PC-3 (cell line): ENCODE results near the gene SHISAL2B. TPM values are rescaled to one million over a fixed set of nuclear protein-coding genes. Genes with fewer than 3 reads are reported as not detected.

Experiments
- ATAC-seq: fragments of 200-7000 bp; cut with Tn5 transposase; 2 replicates; pipeline ENCODE4 v1.9.1; 2020; ENCODE audit warnings: mild to moderate bottlenecking, moderate library complexity
- BruUV-seq: library from RNA; stranded (reverse); fragments of 400-500 nt; replicated peaks from 2 replicates; lab custom pipeline; 2021; lab: Mats Ljungman, UMichigan
- CTCF ChIA-PET: fragments of 300-600 bp; sonication (Branson Sonifier 250); formaldehyde crosslinking; loops from one replicate; lab custom pipeline; 2022; ENCODE audit warnings: antibody characterized with exemption; lab: Charles Lee
- POLR2A ChIA-PET: fragments of 300-600 bp; sonication (Branson Sonifier 250); formaldehyde crosslinking; loops from one replicate; lab custom pipeline; 2022; ENCODE audit warnings: antibody characterized with exemption; ENCODE audit not compliant: unreplicated experiment; lab: Charles Lee
- DNase-seq: peaks from one replicate; pipeline ENCODE4 v3.0.0-alpha.2; 2015
- H2AFZ ChIP-seq: fragments of 300-600 bp; sonication (generic); 2 replicates; pipeline ENCODE4 v1.6.0; 2016; ENCODE audit warnings: antibody characterized with exemption, low read length
- H3F3A ChIP-seq: fragments of 300-600 bp; sonication (generic); one replicate; pipeline ENCODE4 v1.6.0; 2017; ENCODE audit warnings: antibody characterized with exemption, low read length, control low read depth, mild to moderate bottlenecking; ENCODE audit not compliant: unreplicated experiment
- H3K27ac ChIP-seq: fragments of 300-600 bp; sonication (generic); 2 replicates; pipeline ENCODE4 v1.5.1; 2016; ENCODE audit warnings: mild to moderate bottlenecking, low read length
- H3K27me3 ChIP-seq: fragments of 300-600 bp; sonication (generic); 2 replicates; pipeline ENCODE4 v1.6.1; 2016; ENCODE audit warnings: low read length, mixed read lengths
- H3K36me3 ChIP-seq: fragments of 300-600 bp; sonication (generic); 2 replicates; pipeline ENCODE4 v1.6.1; 2016; ENCODE audit warnings: low read depth, mixed run types, low read length, mixed read lengths
- H3K4me1 ChIP-seq: fragments of 300-600 bp; sonication (generic); 2 replicates; pipeline ENCODE4 v1.5.1; 2016; ENCODE audit warnings: low read length; ENCODE audit not compliant: insufficient read depth
- H3K4me2 ChIP-seq: fragments of 300-600 bp; sonication (generic); 2 replicates; pipeline ENCODE4 v1.6.0; 2016; ENCODE audit warnings: low read length
- H3K4me3 ChIP-seq: fragments of 300-600 bp; sonication (generic); 2 replicates; pipeline ENCODE4 v1.5.1; 2016; ENCODE audit warnings: mild to moderate bottlenecking, low read length, mixed read lengths
- H3K79me2 ChIP-seq: fragments of 300-600 bp; sonication (generic); 2 replicates; pipeline ENCODE4 v1.6.1; 2017; ENCODE audit warnings: low read length, mixed read lengths
- H3K9ac ChIP-seq: fragments of 300-600 bp; sonication (generic); 2 replicates; pipeline ENCODE4 v1.6.0; 2016; ENCODE audit warnings: mild to moderate bottlenecking, low read length
- H3K9me2 ChIP-seq: fragments of 300-600 bp; sonication (generic); replicated peaks from 2 replicates; pipeline ENCODE4 v1.6.1; 2016; ENCODE audit warnings: mixed run types, low read length, mixed read lengths
- H3K9me3 ChIP-seq: fragments of 300-600 bp; sonication (generic); 2 replicates; pipeline ENCODE4 v1.6.1; 2016; ENCODE audit warnings: low read length, mixed read lengths
- H4K20me1 ChIP-seq: fragments of 300-600 bp; sonication (generic); 2 replicates; pipeline ENCODE4 v1.6.1; 2016; ENCODE audit warnings: low read length, mixed read lengths
- CTCF ChIP-seq: fragments of 300-600 bp; sonication (generic); conservative IDR thresholded peaks from 2 replicates; pipeline ENCODE4 v1.5.1; 2017; ENCODE audit warnings: antibody characterized with exemption, low read depth, mild to moderate bottlenecking, low read length
- EZH2 ChIP-seq: fragments of 300-600 bp; sonication (generic); IDR thresholded peaks from one replicate; pipeline ENCODE4 v1.6.1; 2017; ENCODE audit warnings: antibody characterized with exemption, mild to moderate bottlenecking, low read length; ENCODE audit not compliant: unreplicated experiment
- EZH2phosphoT487 ChIP-seq: fragments of 300-600 bp; sonication (generic); IDR thresholded peaks from 2 replicates; pipeline ENCODE4 v1.6.1; 2018; ENCODE audit warnings: mild to moderate bottlenecking, antibody characterized with exemption, low read length, borderline replicate concordance
- intact Hi-C: fragments of 100-400 bp; cut with micrococcal nuclease; formaldehyde crosslinking; loops from 2 replicates; pipeline ENCODE4 v1.9.0; 2023
- total RNA-seq: library from RNA; depleted of rRNA; stranded (reverse); fragments of >200 nt; gene quantifications from 2 replicates; pipeline ENCODE4 v1.2.3, GENCODE V29; 2014

SHISAL2B gene
- total RNA-seq, 1 experiment from 2014 or later = 0.62 TPM

- Histone ChIP-seq H3F3A (no peaks in the 10 kb centered on the region), H3K9ac (no peak overlapping the region), H4K20me1 (no peaks in the 10 kb centered on the region), H3K4me1 (no peaks in the 10 kb centered on the region), H3K4me3 (no peak overlapping the region), H3K79me2 (no peaks in the 10 kb centered on the region), H3K27ac (no peak overlapping the region), H3K4me2 (no peak overlapping the region), H2AFZ (no peak overlapping the region), H3K9me3 (no peaks in the 10 kb centered on the region), H3K27me3 (no peaks in the 10 kb centered on the region), H3K36me3 (no peaks in the 10 kb centered on the region), H3K9me2 (no peaks in the 10 kb centered on the region)
- ATAC-seq (no peak), DNase-seq (no peak)
- ChIA-PET POLR2A (no interaction called here), CTCF (no interaction called here)
- BruUV-seq = no TSS peak
- intact Hi-C loops = no loop called here
- TF ChIP-seq EZH2phosphoT487 (no peak), EZH2 (no peak), CTCF (no peak)
These were observed 20.0 kb upstream of the SHISAL2B start for GRCh38 chr5:64670277-64670676.

- Histone ChIP-seq H3K27ac (no peak overlapping the region), H3K4me1 (no peaks in the 10 kb centered on the region), H3K9me2 (no peaks in the 10 kb centered on the region), H3K9ac (no peak overlapping the region), H4K20me1 (no peaks in the 10 kb centered on the region), H3K27me3 (no peaks in the 10 kb centered on the region), H3K4me2 (no peak overlapping the region), H3K9me3 (no peaks in the 10 kb centered on the region), H3K79me2 (no peaks in the 10 kb centered on the region), H3K36me3 (no peaks in the 10 kb centered on the region), H2AFZ (no peak overlapping the region), H3K4me3 (no peak overlapping the region), H3F3A (no peaks in the 10 kb centered on the region)
- no peak for TF ChIP-seq EZH2phosphoT487
- DNase-seq (no peak), ATAC-seq (no peak)
- CTCF ChIA-PET = no interaction called here
- intact Hi-C loops = no loop called here
- POLR2A ChIA-PET = no interaction called here
- BruUV-seq = no TSS peak
These were observed 18.6 kb upstream of the SHISAL2B start for GRCh38 chr5:64671678-64672077.

- H3F3A ChIP-seq = no peaks in the 10 kb centered on the region
- H3K9me3 ChIP-seq = no peaks in the 10 kb centered on the region
- intact Hi-C loops = no loop called here
- ChIA-PET POLR2A (no interaction called here), CTCF (no interaction called here)
- no peak overlapping the region for H3K27ac ChIP-seq
- no peak overlapping the region for H3K4me3 ChIP-seq
- H3K36me3 ChIP-seq = no peaks in the 10 kb centered on the region
- H3K79me2 ChIP-seq = no peaks in the 10 kb centered on the region
- H3K9me2 ChIP-seq = no peaks in the 10 kb centered on the region
- no peak for ATAC-seq
- BruUV-seq = no TSS peak
- H3K27me3 ChIP-seq = no peaks in the 10 kb centered on the region
- no peaks in the 10 kb centered on the region for H4K20me1 ChIP-seq
- no peak for TF ChIP-seq EZH2phosphoT487
- no peak for TF ChIP-seq CTCF
- no peak for TF ChIP-seq EZH2
- H3K4me1 ChIP-seq = no peaks in the 10 kb centered on the region
- no peak overlapping the region for H3K4me2 ChIP-seq
- no peak overlapping the region for H3K9ac ChIP-seq
- no peak for DNase-seq
- no peak overlapping the region for H2AFZ ChIP-seq
These were observed 11.9 kb upstream of the SHISAL2B start for GRCh38 chr5:64678374-64678773.
